Natural killer cell (primary cell): ENCODE data around the gene PDRG1. TPM values are rescaled to one million over a fixed set of nuclear protein-coding genes. Genes with fewer than 3 reads are reported as not detected.

Experiments used
- ATAC-seq, 3 donors: fragments of 150-1000 bp in 2 of 3; fragments of 200-7000 bp in 1 of 3; cut with Tn5 transposase; 1 replicate in 1 of 3; 2 replicates in 2 of 3; pipeline ENCODE4 v1.10.0; 2021; ENCODE audit warnings: mild to moderate bottlenecking in 2 of 3, moderate library complexity in 2 of 3
- DNase-seq, 2 donors: peaks; one replicate each; pipeline versions ENCODE4 v3.0.0 to v3.0.0-alpha.2; 2013 to 2021; ENCODE audit warnings: mixed read lengths in 1 of 2
- H3K27ac ChIP-seq: one replicate; pipeline ENCODE4 v1.5.1; 2013; ENCODE audit warnings: mild to moderate bottlenecking, low read length
- H3K27me3 ChIP-seq: one replicate; pipeline ENCODE4 v1.6.1; 2013; ENCODE audit warnings: low read length; ENCODE audit not compliant: control insufficient read depth, insufficient read depth
- H3K36me3 ChIP-seq: one replicate; pipeline ENCODE4 v1.6.1; 2013; ENCODE audit warnings: low read length; ENCODE audit not compliant: control insufficient read depth, insufficient read depth
- H3K4me1 ChIP-seq: one replicate; pipeline ENCODE4 v1.6.1; 2013; ENCODE audit warnings: low read length; ENCODE audit not compliant: control insufficient read depth, insufficient read depth
- H3K4me3 ChIP-seq: one replicate; pipeline ENCODE4 v1.5.1; 2013; ENCODE audit warnings: low read length
- H3K9me3 ChIP-seq: one replicate; pipeline ENCODE4 v1.6.1; 2013; ENCODE audit warnings: low read length; ENCODE audit not compliant: control insufficient read depth, insufficient read depth
- H3K27ac Mint-ChIP-seq, 2 donors: one replicate each; pipeline ENCODE4 v1.8.0; 2022; ENCODE audit warnings: mild to moderate bottlenecking in 2 of 2, mixed read lengths in 2 of 2, moderate library complexity in 1 of 2
- H3K27me3 Mint-ChIP-seq, 2 donors: one replicate each; pipeline ENCODE4 v1.8.0; 2022; ENCODE audit warnings: low read depth in 2 of 2, mixed read lengths in 2 of 2
- H3K36me3 Mint-ChIP-seq: one replicate; pipeline ENCODE4 v1.8.0; 2022; ENCODE audit warnings: mixed read lengths
- H3K4me1 Mint-ChIP-seq, 2 donors: one replicate each; pipeline ENCODE4 v1.8.0; 2022; ENCODE audit warnings: mixed read lengths in 2 of 2
- H3K4me3 Mint-ChIP-seq: one replicate; pipeline ENCODE4 v1.8.0; 2022; ENCODE audit warnings: mild to moderate bottlenecking, moderate library complexity, mixed read lengths
- H3K9me3 Mint-ChIP-seq, 2 donors: one replicate each; pipeline ENCODE4 v1.8.0; 2022; ENCODE audit warnings: mixed read lengths in 2 of 2
- WGBS: methylation state at CpG from one replicate; pipeline ENCODE4 v1.1.7; 2013; ENCODE audit warnings: missing lambda C conversion rate; ENCODE audit not compliant: insufficient coverage; 5-methylcytosine and 5-hydroxymethylcytosine counted together
- intact Hi-C: fragments of 100-400 bp; cut with micrococcal nuclease; formaldehyde crosslinking; loops from one replicate; pipeline ENCODE4 v1.14.2; 2022
- total RNA-seq, 4 donors: library from RNA; stranded (reverse); fragments of 120-200 nt in 1 of 4; gene quantifications; one replicate each; pipeline versions ENCODE4 v1.2.3 to v1.2.4, GENCODE V29; 2013 to 2022
- TF ChIP-seq, protein P1 (sequence below): fragments of 200-600 bp; IDR thresholded peaks from one replicate; pipeline ENCODE4 v1.8.0; 2022; ENCODE audit warnings: antibody characterized with exemption

The PDRG1 gene
- total RNA-seq, 3 donors from 2014 or later (not counting 1 experiment from before 2014, with no cell fraction given), result 9.0 to 12.8 (median 10.4) TPM

DNA sequence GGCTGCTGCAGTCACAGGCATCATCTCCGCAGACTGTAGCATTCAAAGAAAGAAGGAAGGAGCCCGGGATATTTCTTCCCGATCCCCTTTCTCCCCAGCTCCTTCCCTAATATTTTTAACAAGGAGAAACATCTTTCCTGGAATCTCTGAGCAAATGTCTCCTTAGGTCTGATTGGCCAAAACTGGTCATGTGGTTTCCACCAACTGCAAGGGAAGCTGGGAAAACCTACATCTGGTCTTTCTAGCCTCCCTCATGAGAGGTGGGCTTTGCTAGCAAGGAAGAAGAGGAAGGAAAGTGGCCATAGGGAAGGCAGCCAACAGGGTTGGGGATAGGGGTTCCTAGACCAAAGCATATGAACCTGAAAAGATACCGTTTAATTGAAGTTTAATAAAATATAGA is 35.1 kb downstream of the PDRG1 start:
- Mint-ChIP-seq H3K36me3 (no peaks in the 10 kb centered on the region), H3K27me3 (peaks cover 9 to 20% of the 10 kb centered on the region in 2 donors), H3K4me1 (no peaks in the 10 kb centered on the region), H3K4me3 (no peak overlapping the region), H3K9me3 (no peaks in the 10 kb centered on the region), H3K27ac (no peak overlapping the region)
- Histone ChIP-seq H3K27ac (no peak overlapping the region), H3K4me1 (no peaks in the 10 kb centered on the region), H3K4me3 (no peak overlapping the region), H3K36me3 (no peaks in the 10 kb centered on the region), H3K27me3 (no peaks in the 10 kb centered on the region), H3K9me3 (no peaks in the 10 kb centered on the region)
- ATAC-seq, result no peak
- DNase-seq, result no peak
- intact Hi-C loops, result no loop called here
- TF ChIP-seq, protein P1, sequence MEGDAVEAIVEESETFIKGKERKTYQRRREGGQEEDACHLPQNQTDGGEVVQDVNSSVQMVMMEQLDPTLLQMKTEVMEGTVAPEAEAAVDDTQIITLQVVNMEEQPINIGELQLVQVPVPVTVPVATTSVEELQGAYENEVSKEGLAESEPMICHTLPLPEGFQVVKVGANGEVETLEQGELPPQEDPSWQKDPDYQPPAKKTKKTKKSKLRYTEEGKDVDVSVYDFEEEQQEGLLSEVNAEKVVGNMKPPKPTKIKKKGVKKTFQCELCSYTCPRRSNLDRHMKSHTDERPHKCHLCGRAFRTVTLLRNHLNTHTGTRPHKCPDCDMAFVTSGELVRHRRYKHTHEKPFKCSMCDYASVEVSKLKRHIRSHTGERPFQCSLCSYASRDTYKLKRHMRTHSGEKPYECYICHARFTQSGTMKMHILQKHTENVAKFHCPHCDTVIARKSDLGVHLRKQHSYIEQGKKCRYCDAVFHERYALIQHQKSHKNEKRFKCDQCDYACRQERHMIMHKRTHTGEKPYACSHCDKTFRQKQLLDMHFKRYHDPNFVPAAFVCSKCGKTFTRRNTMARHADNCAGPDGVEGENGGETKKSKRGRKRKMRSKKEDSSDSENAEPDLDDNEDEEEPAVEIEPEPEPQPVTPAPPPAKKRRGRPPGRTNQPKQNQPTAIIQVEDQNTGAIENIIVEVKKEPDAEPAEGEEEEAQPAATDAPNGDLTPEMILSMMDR, result no peak
- 81% methylated on average over 4 of the region's 4 CpGs for WGBS

- DNase-seq (no peak), ATAC-seq (no peak)
- no peaks in the 10 kb centered on the region for H3K9me3 ChIP-seq
- H3K4me1 ChIP-seq, result no peaks in the 10 kb centered on the region
- H3K27ac ChIP-seq, result no peak overlapping the region
- TF ChIP-seq, protein P1, result no peak
- H3K27me3 ChIP-seq, result no peaks in the 10 kb centered on the region
- 86% methylated on average over 7 of the region's 7 CpGs for WGBS
- H3K36me3 ChIP-seq, result no peaks in the 10 kb centered on the region
- no peak overlapping the region for H3K4me3 ChIP-seq
- intact Hi-C loops, result no loop called here
- Mint-ChIP-seq H3K4me1 (no peaks in the 10 kb centered on the region), H3K27me3 (peaks cover 9 to 20% of the 10 kb centered on the region in 2 donors), H3K27ac (no peak overlapping the region), H3K4me3 (no peak overlapping the region), H3K9me3 (no peaks in the 10 kb centered on the region), H3K36me3 (no peaks in the 10 kb centered on the region)
Observed at GRCh38 chr20:31915491-31916280, 36.2 kb downstream of the PDRG1 start.

DNA sequence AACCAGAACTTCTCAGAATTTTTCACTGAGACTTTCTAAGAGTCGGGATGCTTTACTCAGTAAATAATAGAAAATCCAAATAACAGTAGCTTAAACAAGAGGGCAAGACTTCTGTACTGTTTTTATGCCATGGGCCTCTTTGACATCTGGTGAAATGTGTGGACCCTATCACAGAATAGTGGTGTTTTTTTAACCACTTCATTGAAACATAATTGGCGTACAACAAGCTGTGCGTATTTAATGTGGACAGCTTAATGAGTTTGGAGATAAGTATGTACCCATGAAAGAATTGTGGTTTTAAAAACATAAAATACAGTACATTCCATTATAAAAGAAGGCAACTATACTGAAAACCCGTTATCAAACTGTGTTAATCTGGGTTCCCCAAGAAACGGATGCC is 37.7 kb downstream of the PDRG1 start:
- no peaks in the 10 kb centered on the region for H3K4me1 Mint-ChIP-seq
- no peaks in the 10 kb centered on the region for H3K27me3 ChIP-seq
- no peaks in the 10 kb centered on the region for H3K4me1 ChIP-seq
- H3K36me3 Mint-ChIP-seq, result no peaks in the 10 kb centered on the region
- no peak overlapping the region for H3K4me3 ChIP-seq
- no peaks in the 10 kb centered on the region for H3K9me3 ChIP-seq
- ATAC-seq (no peak), DNase-seq (no peak)
- WGBS, result 89% methylated on average over 3 of the region's 5 CpGs
- peaks cover 6 to 20% of the 10 kb centered on the region in 2 donors for H3K27me3 Mint-ChIP-seq
- TF ChIP-seq, protein P1, result no peak
- no peaks in the 10 kb centered on the region for H3K9me3 Mint-ChIP-seq
- no peaks in the 10 kb centered on the region for H3K36me3 ChIP-seq
- no peak overlapping the region for H3K27ac Mint-ChIP-seq
- no peak overlapping the region for H3K27ac ChIP-seq
- H3K4me3 Mint-ChIP-seq, result no peak overlapping the region
- intact Hi-C loops, result no loop called here
